Upper lobe of left lung (tissue), 6 donors: Measurements from ENCODE around the gene CCAR1. TPM values are rescaled to one million over a fixed set of nuclear protein-coding genes. Genes with fewer than 3 reads are reported as not detected.

Source experiments
- ATAC-seq, 2 donors: fragments of 200-7000 bp; cut with Tn5 transposase; one replicate each; pipeline ENCODE4 v1.9.1; 2022; ENCODE audit warnings: mild to moderate bottlenecking in 2 of 2, moderate library complexity in 2 of 2; ENCODE audit not compliant: low FRiP score in 2 of 2
- DNase-seq, 2 donors: peaks; one replicate each; pipeline ENCODE4 v3.0.0-alpha.2; 2019 to 2020
- H3K27ac ChIP-seq, 4 donors: fragments of 200-600 bp; sonication (generic); one replicate each; pipeline ENCODE4 v1.5.1; 2016 to 2019
- H3K27me3 ChIP-seq, 4 donors: fragments of 200-600 bp; sonication (generic); one replicate each; pipeline ENCODE4 v1.5.1; 2017 to 2019
- H3K36me3 ChIP-seq, 4 donors: fragments of 200-600 bp; sonication (generic); one replicate each; pipeline ENCODE4 v1.5.1; 2016 to 2019
- H3K4me1 ChIP-seq, 4 donors: fragments of 200-600 bp; sonication (generic); one replicate each; pipeline ENCODE4 v1.5.1; 2018 to 2019
- H3K4me3 ChIP-seq, 4 donors: fragments of 200-600 bp; sonication (generic); one replicate each; pipeline ENCODE4 v1.5.1; 2017 to 2019; ENCODE audit warnings: mild to moderate bottlenecking in 2 of 4, moderate library complexity in 1 of 4
- H3K9me3 ChIP-seq, 4 donors: fragments of 200-600 bp; sonication (generic); one replicate each; pipeline ENCODE4 v1.5.1; 2018 to 2019
- CTCF ChIP-seq, 6 experiments: fragments of 450-650 bp in 4 of 6; fragments of 200-600 bp in 2 of 6; sonication (generic) in 2 of 6; IDR thresholded peaks; one replicate each; pipeline ENCODE4 v1.5.1; 2016 to 2019; ENCODE audit warnings: antibody characterized with exemption in 6 of 6
- EP300 ChIP-seq, 4 donors: sonication (generic); formaldehyde crosslinking; IDR thresholded peaks; one replicate each; pipeline ENCODE4 v1.5.1; 2017; ENCODE audit warnings: antibody characterized with exemption in 4 of 4, control low read depth in 2 of 4
- POLR2A ChIP-seq, 4 donors: fragments of 450-650 bp; IDR thresholded peaks; one replicate each; pipeline ENCODE4 v1.5.1; 2016 to 2017; ENCODE audit warnings: antibody characterized with exemption in 4 of 4, mild to moderate bottlenecking in 2 of 4
- POLR2AphosphoS5 ChIP-seq, 2 donors: sonication (generic); formaldehyde crosslinking; IDR thresholded peaks; one replicate each; pipeline ENCODE4 v1.5.1; 2017; ENCODE audit warnings: antibody characterized with exemption in 2 of 2
- WGBS, 2 donors: methylation state at CpG; one replicate each; pipeline ENCODE4 v1.1.5; 2017 to 2018; 5-methylcytosine and 5-hydroxymethylcytosine counted together
- total RNA-seq, 6 donors: library from RNA; depleted of rRNA in 4 of 6; stranded (reverse); fragments of >200 nt in 4 of 6; gene quantifications; one replicate each; pipeline versions ENCODE4 v1.1.0 to v1.2.1, GENCODE V29; 2016 to 2021
- donor health status: DM: no; HTN: no; CAD: no; lungs with moderate emphysema.
- donor health status: DM: no; HTN: yes; CAD: no; lungs with severe emphysema.

Gene CCAR1
- total RNA-seq, 6 donors from 2014 or later = 30.4 to 158 (median 50.4) TPM

GRCh38 chr10:68721673-68722335 lies 765 bp downstream of the CCAR1 start:
- H3K36me3 ChIP-seq = peaks cover 5 to 36% (median 13%) of the 10 kb centered on the region in 4 donors
- ATAC-seq (peak in 1 of 2 donors; percentile 49), DNase-seq (no peak)
- H3K27me3 ChIP-seq = no peaks in the 10 kb centered on the region
- WGBS, 2 donors = 1% methylated on average over 10 to 16 of the region's 27 CpGs
- peak overlapping the region; percentile 94 to 97 (median 94) for H3K27ac ChIP-seq
- no peaks in the 10 kb centered on the region for H3K9me3 ChIP-seq
- peak overlapping the region; percentile 76 to 98 (median 88) for H3K4me3 ChIP-seq
- TF ChIP-seq EP300 (IDR thresholded peaks at IDR 0.05) (no peak), POLR2A (IDR thresholded peaks at IDR 0.05) (no peak), POLR2AphosphoS5 (IDR thresholded peaks at IDR 0.05) (no peak)
- H3K4me1 ChIP-seq = peaks cover 7 to 14% (median 10%) of the 10 kb centered on the region in 4 donors

GRCh38 chr10:68725016-68725415 lies 4.0 kb downstream of the CCAR1 start:
- H3K9me3 ChIP-seq = no peaks in the 10 kb centered on the region
- no peak for DNase-seq
- TF ChIP-seq CTCF (IDR thresholded peaks at IDR 0.05) (no peak), EP300 (IDR thresholded peaks at IDR 0.05) (no peak), POLR2AphosphoS5 (IDR thresholded peaks at IDR 0.05) (no peak), POLR2A (IDR thresholded peaks at IDR 0.05) (no peak)
- H3K27me3 ChIP-seq = no peaks in the 10 kb centered on the region
- H3K36me3 ChIP-seq = peaks cover 13 to 63% (median 34%) of the 10 kb centered on the region in 4 donors
- 96% methylated on average over 14 of the region's 14 CpGs for WGBS, 2 donors
- H3K4me3 ChIP-seq = no peak overlapping the region
- no peak overlapping the region for H3K27ac ChIP-seq
- no peak for ATAC-seq
- peaks cover 7 to 14% (median 10%) of the 10 kb centered on the region in 4 donors for H3K4me1 ChIP-seq

GRCh38 chr10:68727146-68727545 lies 6.1 kb downstream of the CCAR1 start:
- DNase-seq (no peak), ATAC-seq (no peak)
- Histone ChIP-seq H3K27ac (no peak overlapping the region), H3K4me1 (peaks cover 7 to 10% (median 7%) of the 10 kb centered on the region in 4 donors), H3K4me3 (no peak overlapping the region), H3K36me3 (peaks cover 20 to 83% (median 49%) of the 10 kb centered on the region in 4 donors), H3K9me3 (no peaks in the 10 kb centered on the region), H3K27me3 (no peaks in the 10 kb centered on the region)
- 88 to 93% methylated on average over 9 of the region's 9 CpGs for WGBS, 2 donors
- no peak for TF ChIP-seq POLR2AphosphoS5 (IDR thresholded peaks at IDR 0.05)
- TF ChIP-seq CTCF (IDR thresholded peaks at IDR 0.05) = no peak
- TF ChIP-seq POLR2A (IDR thresholded peaks at IDR 0.05) = no peak
- no peak for TF ChIP-seq EP300 (IDR thresholded peaks at IDR 0.05)

GRCh38 chr10:68732651-68733050 lies 11.6 kb downstream of the CCAR1 start:
- ATAC-seq (no peak), DNase-seq (no peak)
- 95 to 98% methylated on average over 8 of the region's 8 CpGs for WGBS, 2 donors
- Histone ChIP-seq H3K27ac (no peak overlapping the region), H3K36me3 (peaks cover 22 to 94% (median 55%) of the 10 kb centered on the region in 4 donors), H3K4me1 (no peaks in the 10 kb centered on the region), H3K4me3 (no peak overlapping the region), H3K27me3 (no peaks in the 10 kb centered on the region), H3K9me3 (no peaks in the 10 kb centered on the region)
- TF ChIP-seq EP300 (IDR thresholded peaks at IDR 0.05) = no peak
- TF ChIP-seq POLR2A (IDR thresholded peaks at IDR 0.05) = no peak
- TF ChIP-seq CTCF (IDR thresholded peaks at IDR 0.05) = no peak
- no peak for TF ChIP-seq POLR2AphosphoS5 (IDR thresholded peaks at IDR 0.05)

GRCh38 chr10:68734349-68734748 lies 13.3 kb downstream of the CCAR1 start:
- Histone ChIP-seq H3K27me3 (no peaks in the 10 kb centered on the region), H3K4me1 (no peaks in the 10 kb centered on the region), H3K9me3 (no peaks in the 10 kb centered on the region), H3K36me3 (peaks cover 34 to 97% (median 55%) of the 10 kb centered on the region in 4 donors), H3K4me3 (no peak overlapping the region), H3K27ac (no peak overlapping the region)
- 95 to 96% methylated on average over 7 of the region's 7 CpGs for WGBS, 2 donors
- no peak for ATAC-seq
- no peak for DNase-seq
- TF ChIP-seq POLR2A (IDR thresholded peaks at IDR 0.05) (no peak), EP300 (IDR thresholded peaks at IDR 0.05) (no peak), POLR2AphosphoS5 (IDR thresholded peaks at IDR 0.05) (no peak), CTCF (IDR thresholded peaks at IDR 0.05) (no peak)
